Kasumi-1 (cell line): ENCODE data around the gene CORO2B.
"Not testable (repeated sequence)": the region's sequence is repeated elsewhere in the genome, so short reads cannot be mapped to it uniquely, and the experiment has no call there.

Source experiments
- DNase-seq, 2 experiments: peaks; one replicate each; lab custom pipeline; 2025; lab: John Stamatoyannopoulos, UW

Gene CORO2B

GRCh38 chr15:68644996-68645395, 66.2 kb downstream of the CORO2B start:
- DNase-seq = no peak

DNA sequence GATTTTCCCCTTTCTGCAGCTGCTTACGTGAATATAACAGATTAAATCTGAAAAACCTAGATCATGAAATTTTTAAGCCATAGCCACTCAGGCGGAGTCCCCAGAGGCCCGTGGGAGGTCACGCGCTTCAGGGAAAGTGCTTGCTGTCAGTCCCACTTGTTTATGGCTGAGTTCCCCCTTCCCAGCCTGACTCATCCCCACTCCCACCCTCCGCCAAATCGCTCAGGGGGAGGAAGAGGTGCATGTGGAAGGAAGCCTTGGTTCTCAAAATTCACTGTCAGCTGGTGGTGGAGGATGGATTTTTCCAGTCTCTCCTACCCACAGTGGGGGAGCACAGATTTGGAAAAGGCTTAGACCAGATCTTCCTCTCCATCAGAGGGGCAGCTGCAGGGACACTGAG, 67.4 kb downstream of the CORO2B start:
- no peak for DNase-seq

DNA sequence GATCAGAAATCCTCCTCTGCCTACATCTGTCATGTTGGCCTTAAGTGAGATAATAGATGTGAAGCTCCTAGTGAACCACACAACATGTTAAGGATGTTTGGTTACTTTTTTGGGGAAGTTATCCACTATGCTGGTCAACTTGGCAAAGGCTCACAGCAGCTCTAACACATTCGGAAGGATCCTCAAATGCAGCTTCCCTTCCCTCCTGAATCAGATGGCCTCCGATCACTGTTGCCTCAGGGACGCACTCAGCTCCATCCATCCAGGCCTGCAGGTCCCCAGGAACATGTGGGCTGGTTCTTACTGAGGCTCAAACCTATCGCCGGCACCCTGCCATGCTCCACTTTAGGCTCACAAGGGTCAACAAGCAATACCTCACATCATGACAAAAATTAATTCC, 67.9 kb downstream of the CORO2B start:
- DNase-seq = no peak

DNA sequence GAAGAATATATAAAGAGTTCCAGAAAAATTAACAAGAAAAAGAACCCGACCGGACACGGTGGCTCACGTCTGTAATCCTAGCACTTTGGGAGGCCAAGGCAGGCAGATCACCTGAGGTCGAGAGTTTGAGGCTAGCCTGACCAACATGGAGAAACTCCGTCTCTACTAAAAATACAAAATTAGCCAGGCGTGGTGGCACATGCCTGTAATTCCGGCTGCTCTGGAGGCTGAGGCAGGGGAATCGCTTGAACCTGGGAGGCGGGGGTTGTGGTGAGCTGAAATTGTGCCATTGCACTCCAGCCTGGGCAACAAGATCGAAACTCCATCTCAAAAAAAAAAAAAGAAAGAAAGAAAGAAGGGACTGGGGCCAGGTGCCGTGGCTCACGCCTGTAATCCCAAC, 68.6 kb downstream of the CORO2B start:
- DNase-seq = not testable (repeated sequence)

DNA sequence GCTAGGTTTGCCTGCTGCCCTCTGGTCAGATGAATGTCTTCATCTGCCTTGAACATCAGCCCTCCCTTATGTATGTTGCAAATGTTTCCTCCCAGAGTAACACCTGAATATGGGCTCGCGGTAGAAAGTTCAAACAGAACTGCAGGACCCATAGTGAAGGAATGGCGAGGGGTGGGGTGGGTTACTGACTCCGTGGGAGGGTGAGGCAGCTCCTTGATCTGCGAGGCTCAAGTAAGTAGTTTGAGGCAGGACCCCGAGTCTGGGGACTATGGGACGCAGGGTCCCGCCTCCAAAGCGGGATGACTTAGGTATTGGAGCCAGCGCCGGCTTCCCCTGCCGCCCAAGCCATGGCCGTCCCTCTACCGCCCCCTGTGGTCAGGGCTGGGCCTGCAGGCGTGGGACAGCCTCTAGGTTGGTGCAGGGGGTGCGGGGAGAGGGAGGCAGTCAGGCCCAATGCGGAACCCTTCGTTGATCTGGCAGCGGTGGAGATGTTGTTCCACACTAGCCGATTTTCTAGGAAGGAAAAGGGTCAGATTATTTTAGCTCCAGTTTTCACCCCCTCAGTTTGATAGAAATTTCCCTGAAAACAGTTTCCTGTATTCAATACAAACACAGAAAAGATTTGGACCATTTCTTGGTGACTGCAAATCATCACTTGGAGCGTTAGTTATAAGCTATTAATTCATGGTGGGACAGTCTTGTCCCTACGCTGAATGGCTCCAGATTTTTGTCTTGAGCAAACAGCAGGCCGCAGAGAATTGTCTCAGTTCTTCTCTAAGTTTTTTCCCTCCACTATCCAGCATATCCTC, 72.3 kb downstream of the CORO2B start:
- DNase-seq = no peak

GRCh38 chr15:68651916-68652525, 73.2 kb downstream of the CORO2B start:
- DNase-seq = no peak

- no peak for DNase-seq
Measured at GRCh38 chr15:68653031-68653635, 74.3 kb downstream of the CORO2B start.

GRCh38 chr15:68653801-68654200, 75.0 kb downstream of the CORO2B start:
- DNase-seq = no peak

GRCh38 chr15:68654786-68655560, 76.2 kb downstream of the CORO2B start:
- no peak for DNase-seq

- DNase-seq = no peak
Measured at GRCh38 chr15:68655686-68656437, 77.1 kb downstream of the CORO2B start.

DNA sequence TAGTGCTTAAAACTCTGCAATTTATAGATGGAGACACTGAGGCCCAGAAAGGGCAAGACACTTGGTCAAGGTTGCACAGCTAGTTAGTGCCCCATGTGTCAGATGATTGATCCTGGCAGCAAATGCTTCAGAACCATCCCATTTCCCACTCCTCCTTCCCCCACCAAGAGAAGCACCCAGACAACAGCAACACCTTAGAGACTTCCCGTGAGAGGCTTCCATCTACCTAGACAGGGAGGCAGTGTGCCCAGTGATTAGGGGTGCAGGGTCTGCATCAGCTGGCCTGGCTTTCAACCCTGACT, 77.6 kb downstream of the CORO2B start:
- DNase-seq = no peak

DNA sequence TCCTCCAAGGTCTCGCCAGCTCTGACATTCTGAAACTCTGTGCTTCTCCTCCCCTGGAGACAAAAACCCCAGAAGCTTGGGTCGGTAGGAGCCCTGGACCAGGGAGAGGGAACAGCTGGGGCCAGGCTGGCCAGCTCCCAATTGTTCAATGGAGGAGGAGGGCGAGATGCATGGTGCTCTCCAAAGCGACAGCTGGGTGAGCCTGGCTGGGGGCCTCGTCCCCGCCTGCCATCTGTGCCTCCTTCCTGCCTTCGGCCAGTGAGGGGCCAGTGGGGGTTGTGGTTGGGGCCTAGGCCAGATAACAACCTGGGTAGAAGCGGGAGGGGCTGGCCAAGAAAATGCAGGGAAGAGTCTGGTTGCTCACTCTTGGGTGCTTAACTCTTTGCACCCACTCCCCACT, 79.4 kb downstream of the CORO2B start:
- DNase-seq = no peak

DNA sequence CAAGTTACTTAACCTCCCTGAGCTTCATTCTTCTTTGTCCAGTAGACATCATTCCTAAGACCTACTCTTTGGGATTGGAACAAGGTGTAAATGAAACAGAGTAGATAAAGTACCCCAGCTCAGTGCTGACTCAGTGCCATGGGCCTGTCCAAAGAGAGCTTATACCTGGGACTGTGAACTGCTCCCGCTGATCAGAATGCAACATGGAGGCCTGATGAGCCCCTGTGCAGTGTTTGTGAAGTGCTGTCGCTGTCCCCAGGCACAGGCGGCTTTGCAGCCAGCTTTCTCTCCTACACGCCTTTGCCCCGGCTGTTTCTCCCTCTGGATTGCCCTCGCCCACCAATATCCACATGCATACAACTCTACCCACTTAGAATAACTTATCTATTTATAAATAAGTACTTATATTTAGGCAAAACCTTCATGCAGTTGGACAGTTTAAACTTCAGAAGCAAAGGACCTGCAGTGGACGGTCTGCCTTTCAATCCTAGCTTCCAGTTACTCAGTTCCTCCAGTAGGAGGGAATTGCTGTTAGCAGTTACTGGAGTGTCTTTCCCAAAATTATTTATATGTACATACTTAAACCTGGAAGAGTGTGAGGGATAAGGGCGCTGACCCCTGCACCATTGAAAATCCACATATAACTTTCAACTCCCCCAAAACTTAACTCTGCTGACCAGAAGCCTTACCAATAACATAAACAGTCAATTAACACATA, 80.0 kb downstream of the CORO2B start:
- DNase-seq = no peak

DNA sequence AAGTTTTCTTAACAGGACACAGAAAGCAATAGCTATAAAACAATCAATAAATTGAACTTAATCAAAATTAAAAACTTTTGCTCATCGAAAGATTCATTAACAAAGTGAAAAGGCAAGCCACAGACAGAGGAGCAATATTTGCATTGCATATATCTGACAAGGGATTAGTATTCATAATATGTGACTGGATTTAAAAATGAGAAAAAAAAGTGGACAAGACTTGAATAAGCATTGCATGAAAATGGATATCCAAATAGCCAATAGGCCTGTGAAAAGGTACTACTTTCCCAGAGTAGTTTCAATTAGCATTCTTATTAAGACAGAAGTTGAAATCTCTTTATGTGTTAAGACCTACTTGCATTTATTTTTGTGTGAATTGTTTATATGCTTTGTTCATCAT, 84.7 kb downstream of the CORO2B start:
- DNase-seq = no peak

DNA sequence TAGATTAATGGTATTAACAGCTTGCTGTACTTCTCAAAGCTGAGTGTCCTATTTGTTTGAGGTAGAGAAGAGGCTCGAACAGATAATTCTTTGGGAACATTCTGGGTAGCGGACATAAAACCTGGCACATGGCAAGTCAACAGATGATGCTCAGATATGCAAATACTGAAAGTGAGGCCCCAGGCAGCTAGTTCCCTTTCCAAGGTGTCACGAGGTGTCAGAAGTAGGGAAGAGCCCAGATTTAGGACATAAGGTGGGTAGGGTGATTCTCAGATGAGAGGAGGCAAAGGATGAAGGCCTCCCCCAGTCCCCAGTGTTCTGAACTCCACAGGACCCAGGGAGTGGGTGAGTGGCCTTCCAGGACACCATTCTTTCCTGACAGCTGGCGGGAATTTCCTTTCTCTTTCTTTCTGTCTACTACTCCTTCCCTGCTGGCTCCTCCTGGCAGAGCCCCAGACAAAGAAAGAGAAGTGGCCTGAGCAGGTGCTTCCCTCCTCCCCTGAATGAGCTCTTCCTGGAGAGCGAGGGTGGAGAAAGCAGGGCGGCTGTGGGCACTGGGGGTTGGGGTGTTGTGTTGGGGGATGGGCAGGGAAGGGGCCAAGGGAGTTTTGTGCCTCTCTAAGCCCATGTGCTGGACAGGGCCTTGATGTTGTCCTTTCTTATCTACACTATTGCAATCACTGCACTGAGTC, 87.5 kb downstream of the CORO2B start:
- peak; percentile 9 to 24 for DNase-seq

- no peak for DNase-seq
Measured at GRCh38 chr15:68666812-68667450, 88.1 kb downstream of the CORO2B start.

DNA sequence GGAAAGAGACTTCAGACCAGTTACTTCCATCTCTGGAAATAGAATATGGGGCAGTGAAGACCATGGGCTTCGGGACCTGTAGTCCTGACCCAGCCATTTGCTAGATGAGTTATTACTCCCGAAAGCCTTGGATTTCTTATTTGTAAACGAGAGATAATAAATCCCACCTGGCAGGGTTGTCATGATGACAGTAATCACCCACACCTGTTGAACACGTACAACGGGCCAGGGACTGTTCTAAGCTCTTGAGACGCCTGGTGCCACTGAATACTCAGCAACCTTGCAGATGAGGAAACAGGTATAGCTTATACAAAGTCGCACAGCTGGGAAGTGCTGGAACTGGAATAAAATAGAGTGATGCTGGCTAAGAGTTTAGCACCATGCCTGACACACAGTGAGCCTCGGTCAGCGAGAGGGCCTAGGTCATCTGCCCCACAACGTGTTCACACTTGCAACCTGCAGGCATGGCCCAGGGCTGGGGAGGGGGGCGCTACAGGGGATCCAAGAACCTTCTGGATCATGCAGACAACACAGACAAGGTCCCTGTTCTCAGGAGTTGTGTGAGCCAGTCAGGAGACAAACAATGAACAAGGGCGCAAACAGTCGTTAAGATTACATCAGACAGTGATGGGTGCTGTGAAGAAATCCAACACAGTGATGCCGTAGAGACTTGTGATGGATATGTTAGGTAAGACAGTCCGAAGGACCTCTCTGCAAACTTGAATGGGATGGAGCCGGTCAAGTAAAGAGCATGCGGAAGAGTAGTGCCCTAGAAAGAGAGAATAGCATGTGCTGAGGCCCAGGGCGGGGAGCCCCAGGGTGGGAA, 89.2 kb downstream of the CORO2B start:
- DNase-seq = no peak

GRCh38 chr15:68668926-68669600, 90.3 kb downstream of the CORO2B start:
- DNase-seq = no peak

- DNase-seq = no peak
Measured at GRCh38 chr15:68672251-68672650, 93.5 kb downstream of the CORO2B start.
